HG03342 (cell line): ENCODE measurements around the gene PAX5.
A peak's percentile ranks its signal among the peaks of the same experiment; 100 is the strongest.

Source experiments
- ATAC-seq: cut with Tn5 transposase; IDR thresholded peaks from one replicate; pipeline ENCODE4 v1.9.1; 2021; ENCODE audit warnings: mild to moderate bottlenecking, moderate library complexity; ENCODE audit not compliant: unreplicated experiment

The PAX5 gene

GRCh38 chr9:37037503-37038301 is 3.6 kb upstream of the PAX5 start:
- ATAC-seq = no peak

- ATAC-seq = no peak
Observed at GRCh38 chr9:37036776-37037502, 2.9 kb upstream of the PAX5 start.

GRCh38 chr9:37036371-37036775 is 2.3 kb upstream of the PAX5 start:
- no peak for ATAC-seq

GRCh38 chr9:37035648-37036370 is 1.7 kb upstream of the PAX5 start:
- no peak for ATAC-seq

- ATAC-seq = no peak
Observed at GRCh38 chr9:37034938-37035647, 1.0 kb upstream of the PAX5 start.

GRCh38 chr9:37034305-37034937 is 353 bp upstream of the PAX5 start:
- ATAC-seq = no peak

- no peak for ATAC-seq
Observed at GRCh38 chr9:37033141-37033540, 927 bp downstream of the PAX5 start.

GRCh38 chr9:37032713-37033112 is 1.4 kb downstream of the PAX5 start:
- no peak for ATAC-seq

GRCh38 chr9:37031902-37032301 is 2.2 kb downstream of the PAX5 start:
- ATAC-seq = no peak

- no peak for ATAC-seq
Observed at GRCh38 chr9:37031081-37031480, 3.0 kb downstream of the PAX5 start.

GRCh38 chr9:37030611-37030939 is 3.5 kb downstream of the PAX5 start:
- ATAC-seq = no peak

- ATAC-seq = no peak
Observed at GRCh38 chr9:37029776-37030610, 4.1 kb downstream of the PAX5 start.

GRCh38 chr9:37029304-37029775 is 4.7 kb downstream of the PAX5 start:
- no peak for ATAC-seq

GRCh38 chr9:37028420-37029031 is 5.5 kb downstream of the PAX5 start:
- no peak for ATAC-seq

GRCh38 chr9:37027582-37028419 is 6.3 kb downstream of the PAX5 start:
- ATAC-seq = peak; percentile 76

GRCh38 chr9:37026931-37027581 is 7.0 kb downstream of the PAX5 start:
- no peak for ATAC-seq

GRCh38 chr9:37026113-37026930 is 7.7 kb downstream of the PAX5 start:
- no peak for ATAC-seq
